Measurements from ENCODE around the gene DGCR2.

DGCR2 gene

DNA sequence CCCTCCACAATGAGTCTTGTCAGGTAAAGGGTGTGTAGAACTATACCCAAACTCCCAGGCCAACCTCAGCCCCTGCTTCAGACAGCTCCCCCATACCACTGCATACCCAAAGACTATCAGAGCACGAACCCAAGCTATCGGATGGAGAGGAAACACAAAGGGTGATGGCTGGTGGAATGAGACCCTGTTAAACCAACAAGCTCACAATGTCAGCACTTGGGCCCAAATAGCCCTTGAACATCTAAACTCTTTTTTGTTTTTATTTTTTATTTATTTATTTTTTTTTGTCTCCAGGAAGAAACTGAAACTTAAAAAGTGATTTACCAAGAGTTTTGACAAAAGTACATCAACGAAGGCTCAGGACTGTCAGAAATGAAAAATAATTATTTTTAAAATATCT, 10.6 kb downstream of the DGCR2 start:
- no peaks in the 10 kb centered on the region for H3K36me3 ChIP-seq (ENCODE audit: low read length)
- H3K27me3 ChIP-seq (ENCODE audit: low read length) = no peaks in the 10 kb centered on the region
- no peaks in the 10 kb centered on the region for H3K9me2 ChIP-seq (replicated peaks; ENCODE audit: insufficient read depth, low read length)
- H3F3A ChIP-seq (ENCODE audit: insufficient read depth) = no peaks in the 10 kb centered on the region
- TF ChIP-seq EZH2phosphoT487 (conservative IDR thresholded peaks at IDR 0.05; ENCODE audit: low read length) = no peak
- no peak for TF ChIP-seq CTCF (IDR thresholded peaks at IDR 0.05; ENCODE audit: insufficient read depth, low read length, poor library complexity, severe bottlenecking)
- no peak overlapping the region for H3K4me2 ChIP-seq (ENCODE audit: low read depth, low read length, poor library complexity, severe bottlenecking)
- H3K9me3 ChIP-seq (ENCODE audit: insufficient read depth, low read length) = no peaks in the 10 kb centered on the region
- peaks cover 37% of the 10 kb centered on the region; the same call in 1 of the 2 replicates for H3K79me2 ChIP-seq (ENCODE audit: insufficient read depth, low read length)
- no peak overlapping the region for H3K27ac ChIP-seq (ENCODE audit: low read depth, low read length)
- no peaks in the 10 kb centered on the region for H4K20me1 ChIP-seq (ENCODE audit: low read depth, low read length)
- H2AFZ ChIP-seq (ENCODE audit: low read depth, low read length, severe bottlenecking) = no peak overlapping the region
- H3K4me3 ChIP-seq (ENCODE audit: insufficient read depth, low read length, poor library complexity, severe bottlenecking) = no peak overlapping the region
- H3K9ac ChIP-seq (ENCODE audit: low read length) = no peak overlapping the region

DNA sequence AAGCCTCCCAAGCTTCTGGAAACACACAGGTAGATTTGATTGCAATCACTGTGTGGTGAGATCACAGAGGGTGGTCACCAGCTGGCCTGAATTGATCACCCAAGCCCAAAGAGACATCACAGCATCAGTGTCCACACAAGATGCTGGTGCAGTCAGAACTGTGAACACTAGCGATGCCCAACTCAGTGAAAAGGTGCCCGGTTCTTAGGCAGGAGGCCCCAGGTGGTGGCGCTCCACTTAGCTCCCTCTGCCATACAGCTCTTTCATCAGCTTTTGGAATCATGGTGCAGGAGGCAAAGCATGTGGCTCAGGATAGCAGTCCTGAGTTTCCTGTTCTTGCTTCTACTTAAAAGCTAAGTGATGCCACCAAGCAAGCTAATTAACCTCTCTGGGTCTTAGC, 11.1 kb downstream of the DGCR2 start:
- Histone ChIP-seq H4K20me1 (ENCODE audit: low read depth, low read length) (no peaks in the 10 kb centered on the region), H3K4me2 (ENCODE audit: low read depth, low read length, poor library complexity, severe bottlenecking) (no peak overlapping the region), H2AFZ (ENCODE audit: low read depth, low read length, severe bottlenecking) (no peak overlapping the region), H3K4me3 (ENCODE audit: insufficient read depth, low read length, poor library complexity, severe bottlenecking) (no peak overlapping the region), H3K27me3 (ENCODE audit: low read length) (no peaks in the 10 kb centered on the region), H3K79me2 (ENCODE audit: insufficient read depth, low read length) (peaks cover 37% of the 10 kb centered on the region; the same call in 1 of the 2 replicates), H3F3A (ENCODE audit: insufficient read depth) (no peaks in the 10 kb centered on the region), H3K9me2 (replicated peaks; ENCODE audit: insufficient read depth, low read length) (no peaks in the 10 kb centered on the region), H3K36me3 (ENCODE audit: low read length) (no peaks in the 10 kb centered on the region), H3K9ac (ENCODE audit: low read length) (no peak overlapping the region), H3K27ac (ENCODE audit: low read depth, low read length) (no peak overlapping the region), H3K9me3 (ENCODE audit: insufficient read depth, low read length) (no peaks in the 10 kb centered on the region)
- no peak for TF ChIP-seq CTCF (IDR thresholded peaks at IDR 0.05; ENCODE audit: insufficient read depth, low read length, poor library complexity, severe bottlenecking)
- no peak for TF ChIP-seq EZH2phosphoT487 (conservative IDR thresholded peaks at IDR 0.05; ENCODE audit: low read length)

GRCh38 chr22:19110646-19111045, 11.6 kb downstream of the DGCR2 start:
- no peak overlapping the region for H3K4me2 ChIP-seq (ENCODE audit: low read depth, low read length, poor library complexity, severe bottlenecking)
- no peak overlapping the region for H3K4me3 ChIP-seq (ENCODE audit: insufficient read depth, low read length, poor library complexity, severe bottlenecking)
- no peaks in the 10 kb centered on the region for H4K20me1 ChIP-seq (ENCODE audit: low read depth, low read length)

More at GRCh38 chr22:19110646-19111045, 11.6 kb downstream of the DGCR2 start:
- Histone ChIP-seq H3K9ac (ENCODE audit: low read length) (no peak overlapping the region), H3K27me3 (ENCODE audit: low read length) (no peaks in the 10 kb centered on the region), H3K79me2 (ENCODE audit: insufficient read depth, low read length) (peaks cover 39% of the 10 kb centered on the region; the same call in 1 of the 2 replicates), H3K9me2 (replicated peaks; ENCODE audit: insufficient read depth, low read length) (no peaks in the 10 kb centered on the region), H3K27ac (ENCODE audit: low read depth, low read length) (no peak overlapping the region), H3K9me3 (ENCODE audit: insufficient read depth, low read length) (no peaks in the 10 kb centered on the region), H3K36me3 (ENCODE audit: low read length) (no peaks in the 10 kb centered on the region), H3F3A (ENCODE audit: insufficient read depth) (no peaks in the 10 kb centered on the region), H2AFZ (ENCODE audit: low read depth, low read length, severe bottlenecking) (no peak overlapping the region)
- TF ChIP-seq CTCF (IDR thresholded peaks at IDR 0.05; ENCODE audit: insufficient read depth, low read length, poor library complexity, severe bottlenecking) (no peak), EZH2phosphoT487 (conservative IDR thresholded peaks at IDR 0.05; ENCODE audit: low read length) (no peak)
